PC-3 (cell line): Measurements from ENCODE around the gene NPAS2. TPM values are rescaled to one million over a fixed set of nuclear protein-coding genes. Genes with fewer than 3 reads are reported as not detected.

Experiments used
- ATAC-seq: fragments of 200-7000 bp; cut with Tn5 transposase; 2 replicates; pipeline ENCODE4 v1.9.1; 2020; ENCODE audit warnings: mild to moderate bottlenecking, moderate library complexity
- BruUV-seq: library from RNA; stranded (reverse); fragments of 400-500 nt; replicated peaks from 2 replicates; lab custom pipeline; 2021; lab: Mats Ljungman, UMichigan
- CTCF ChIA-PET: fragments of 300-600 bp; sonication (Branson Sonifier 250); formaldehyde crosslinking; loops from one replicate; lab custom pipeline; 2022; ENCODE audit warnings: antibody characterized with exemption; lab: Charles Lee
- POLR2A ChIA-PET: fragments of 300-600 bp; sonication (Branson Sonifier 250); formaldehyde crosslinking; loops from one replicate; lab custom pipeline; 2022; ENCODE audit warnings: antibody characterized with exemption; ENCODE audit not compliant: unreplicated experiment; lab: Charles Lee
- DNase-seq: peaks from one replicate; pipeline ENCODE4 v3.0.0-alpha.2; 2015
- H2AFZ ChIP-seq: fragments of 300-600 bp; sonication (generic); 2 replicates; pipeline ENCODE4 v1.6.0; 2016; ENCODE audit warnings: antibody characterized with exemption, low read length
- H3F3A ChIP-seq: fragments of 300-600 bp; sonication (generic); one replicate; pipeline ENCODE4 v1.6.0; 2017; ENCODE audit warnings: antibody characterized with exemption, low read length, control low read depth, mild to moderate bottlenecking; ENCODE audit not compliant: unreplicated experiment
- H3K27ac ChIP-seq: fragments of 300-600 bp; sonication (generic); 2 replicates; pipeline ENCODE4 v1.5.1; 2016; ENCODE audit warnings: mild to moderate bottlenecking, low read length
- H3K27me3 ChIP-seq: fragments of 300-600 bp; sonication (generic); 2 replicates; pipeline ENCODE4 v1.6.1; 2016; ENCODE audit warnings: low read length, mixed read lengths
- H3K36me3 ChIP-seq: fragments of 300-600 bp; sonication (generic); 2 replicates; pipeline ENCODE4 v1.6.1; 2016; ENCODE audit warnings: low read depth, mixed run types, low read length, mixed read lengths
- H3K4me1 ChIP-seq: fragments of 300-600 bp; sonication (generic); 2 replicates; pipeline ENCODE4 v1.5.1; 2016; ENCODE audit warnings: low read length; ENCODE audit not compliant: insufficient read depth
- H3K4me2 ChIP-seq: fragments of 300-600 bp; sonication (generic); 2 replicates; pipeline ENCODE4 v1.6.0; 2016; ENCODE audit warnings: low read length
- H3K4me3 ChIP-seq: fragments of 300-600 bp; sonication (generic); 2 replicates; pipeline ENCODE4 v1.5.1; 2016; ENCODE audit warnings: mild to moderate bottlenecking, low read length, mixed read lengths
- H3K79me2 ChIP-seq: fragments of 300-600 bp; sonication (generic); 2 replicates; pipeline ENCODE4 v1.6.1; 2017; ENCODE audit warnings: low read length, mixed read lengths
- H3K9ac ChIP-seq: fragments of 300-600 bp; sonication (generic); 2 replicates; pipeline ENCODE4 v1.6.0; 2016; ENCODE audit warnings: mild to moderate bottlenecking, low read length
- H3K9me2 ChIP-seq: fragments of 300-600 bp; sonication (generic); replicated peaks from 2 replicates; pipeline ENCODE4 v1.6.1; 2016; ENCODE audit warnings: mixed run types, low read length, mixed read lengths
- H3K9me3 ChIP-seq: fragments of 300-600 bp; sonication (generic); 2 replicates; pipeline ENCODE4 v1.6.1; 2016; ENCODE audit warnings: low read length, mixed read lengths
- H4K20me1 ChIP-seq: fragments of 300-600 bp; sonication (generic); 2 replicates; pipeline ENCODE4 v1.6.1; 2016; ENCODE audit warnings: low read length, mixed read lengths
- CTCF ChIP-seq: fragments of 300-600 bp; sonication (generic); conservative IDR thresholded peaks from 2 replicates; pipeline ENCODE4 v1.5.1; 2017; ENCODE audit warnings: antibody characterized with exemption, low read depth, mild to moderate bottlenecking, low read length
- EZH2 ChIP-seq: fragments of 300-600 bp; sonication (generic); IDR thresholded peaks from one replicate; pipeline ENCODE4 v1.6.1; 2017; ENCODE audit warnings: antibody characterized with exemption, mild to moderate bottlenecking, low read length; ENCODE audit not compliant: unreplicated experiment
- EZH2phosphoT487 ChIP-seq: fragments of 300-600 bp; sonication (generic); IDR thresholded peaks from 2 replicates; pipeline ENCODE4 v1.6.1; 2018; ENCODE audit warnings: mild to moderate bottlenecking, antibody characterized with exemption, low read length, borderline replicate concordance
- intact Hi-C: fragments of 100-400 bp; cut with micrococcal nuclease; formaldehyde crosslinking; loops from 2 replicates; pipeline ENCODE4 v1.9.0; 2023
- total RNA-seq: library from RNA; depleted of rRNA; stranded (reverse); fragments of >200 nt; gene quantifications from 2 replicates; pipeline ENCODE4 v1.2.3, GENCODE V29; 2014

NPAS2 gene
- total RNA-seq, 1 experiment from 2014 or later: 55.4 TPM

DNA sequence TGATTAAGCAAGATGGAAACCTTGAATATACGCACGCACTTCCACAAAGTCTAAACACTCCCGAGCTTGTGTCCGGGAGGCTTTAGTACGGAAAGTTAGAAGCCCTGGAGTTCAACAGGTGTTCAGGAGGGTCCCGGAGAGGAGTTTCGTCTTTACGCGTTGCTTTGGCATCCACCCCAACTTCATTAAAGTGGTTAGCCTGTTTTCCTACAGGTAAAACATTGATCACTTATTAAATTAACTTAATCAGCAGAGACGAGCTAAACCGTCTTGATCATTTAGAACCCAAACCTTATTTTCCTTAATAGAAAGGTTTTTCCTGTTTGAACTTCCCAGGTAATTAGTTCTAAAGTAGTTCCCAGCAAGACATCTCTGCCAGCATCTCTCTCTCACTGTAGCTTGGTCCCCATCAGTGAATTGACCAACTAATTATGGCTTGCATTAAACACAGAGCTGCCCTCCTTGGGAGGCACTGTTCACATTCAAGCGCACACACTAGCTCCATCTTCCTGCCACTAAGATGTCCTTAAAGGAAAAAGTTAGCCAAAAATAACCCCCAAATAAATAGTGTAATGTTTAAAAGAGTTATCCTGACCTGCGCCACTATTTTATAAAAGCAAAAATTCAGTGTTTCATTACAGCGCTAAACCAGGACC is 1.4 kb downstream of the NPAS2 start:
- ChIA-PET CTCF (interaction anchor here (0.6 to 1.1 kb wide), 5 partner anchors 54 to 218 kb away, joined by 3 to 8 read pairs (median 3); no protein-coding TSS in a partner anchor), POLR2A (interaction anchor here (0.5 to 0.7 kb wide), 2 partner anchors 35 to 138 kb away, joined by 4 to 15 read pairs; no protein-coding TSS in a partner anchor)
- intact Hi-C loops: no loop called here
- DNase-seq: peak; percentile 46
- Histone ChIP-seq H2AFZ (no peak overlapping the region; the same call in 1 of the 2 replicates), H3K9ac (peak overlapping the region; percentile 96), H3K9me3 (no peaks in the 10 kb centered on the region), H3K4me3 (peak overlapping the region; percentile 93), H3K9me2 (no peaks in the 10 kb centered on the region), H3K4me1 (peaks cover 48% of the 10 kb centered on the region), H3K27me3 (no peaks in the 10 kb centered on the region), H3K36me3 (peaks cover 8% of the 10 kb centered on the region; the same call in 1 of the 2 replicates), H3F3A (no peaks in the 10 kb centered on the region), H3K79me2 (peaks cover 70% of the 10 kb centered on the region), H3K27ac (peak overlapping the region; percentile 73), H3K4me2 (peak overlapping the region; percentile 85), H4K20me1 (peaks cover 45% of the 10 kb centered on the region)
- BruUV-seq: TSS peak; percentile 30
- TF ChIP-seq CTCF (peak; percentile 38; the same call in 1 of the 2 replicates), EZH2phosphoT487 (no peak)
- no peak for ATAC-seq

- Histone ChIP-seq H3K36me3 (peaks cover 13% of the 10 kb centered on the region; the same call in 1 of the 2 replicates), H3K27me3 (no peaks in the 10 kb centered on the region), H4K20me1 (peaks cover 49% of the 10 kb centered on the region), H3K79me2 (peaks cover 75% of the 10 kb centered on the region), H3K9me3 (no peaks in the 10 kb centered on the region), H3K4me3 (peak overlapping the region; percentile 93), H3K9ac (peak overlapping the region; percentile 96), H3K9me2 (no peaks in the 10 kb centered on the region), H3K4me1 (peaks cover 44% of the 10 kb centered on the region), H3F3A (no peaks in the 10 kb centered on the region), H3K27ac (peak overlapping the region; percentile 73), H3K4me2 (peak overlapping the region; percentile 85), H2AFZ (no peak overlapping the region)
- no peak for TF ChIP-seq EZH2phosphoT487
- no peak for TF ChIP-seq CTCF
- TF ChIP-seq EZH2: no peak
- POLR2A ChIA-PET: interaction anchor here (0.5 kb wide), 1 partner anchor 138 kb away, joined by 4 read pairs; no protein-coding TSS in a partner anchor
- intact Hi-C loops: no loop called here
- BruUV-seq: no TSS peak
- ATAC-seq: no peak
- CTCF ChIA-PET: interaction anchor here (0.6 to 1.1 kb wide), 2 partner anchors 81 to 218 kb away, joined by 3 read pairs; no protein-coding TSS in a partner anchor
- DNase-seq: no peak
These were observed 1.9 kb downstream of the NPAS2 start for GRCh38 chr2:100821911-100822265.
